ENCODE measurements around the gene ZKSCAN1. TPM values are rescaled to one million over a fixed set of nuclear protein-coding genes. Genes with fewer than 3 reads are reported as not detected.

The ZKSCAN1 gene
- total and polyA plus RNA-seq, 2 experiments from 2014 or later: 11.8 to 19.4 TPM

DNA sequence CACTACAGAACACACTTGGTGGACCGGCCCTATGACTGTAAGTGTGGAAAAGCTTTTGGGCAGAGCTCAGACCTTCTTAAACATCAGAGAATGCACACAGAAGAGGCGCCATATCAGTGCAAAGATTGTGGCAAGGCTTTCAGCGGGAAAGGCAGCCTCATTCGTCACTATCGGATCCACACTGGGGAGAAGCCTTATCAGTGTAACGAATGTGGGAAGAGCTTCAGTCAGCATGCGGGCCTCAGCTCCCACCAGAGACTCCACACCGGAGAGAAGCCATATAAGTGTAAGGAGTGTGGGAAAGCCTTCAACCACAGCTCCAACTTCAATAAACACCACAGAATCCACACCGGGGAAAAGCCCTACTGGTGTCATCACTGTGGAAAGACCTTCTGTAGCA lies 48.8 kb downstream of the ZKSCAN1 start (continued):
- TF ChIP-seq EZH2 (IDR thresholded peaks at IDR 0.05; ENCODE audit: low read depth, unreplicated experiment): no peak

DNA sequence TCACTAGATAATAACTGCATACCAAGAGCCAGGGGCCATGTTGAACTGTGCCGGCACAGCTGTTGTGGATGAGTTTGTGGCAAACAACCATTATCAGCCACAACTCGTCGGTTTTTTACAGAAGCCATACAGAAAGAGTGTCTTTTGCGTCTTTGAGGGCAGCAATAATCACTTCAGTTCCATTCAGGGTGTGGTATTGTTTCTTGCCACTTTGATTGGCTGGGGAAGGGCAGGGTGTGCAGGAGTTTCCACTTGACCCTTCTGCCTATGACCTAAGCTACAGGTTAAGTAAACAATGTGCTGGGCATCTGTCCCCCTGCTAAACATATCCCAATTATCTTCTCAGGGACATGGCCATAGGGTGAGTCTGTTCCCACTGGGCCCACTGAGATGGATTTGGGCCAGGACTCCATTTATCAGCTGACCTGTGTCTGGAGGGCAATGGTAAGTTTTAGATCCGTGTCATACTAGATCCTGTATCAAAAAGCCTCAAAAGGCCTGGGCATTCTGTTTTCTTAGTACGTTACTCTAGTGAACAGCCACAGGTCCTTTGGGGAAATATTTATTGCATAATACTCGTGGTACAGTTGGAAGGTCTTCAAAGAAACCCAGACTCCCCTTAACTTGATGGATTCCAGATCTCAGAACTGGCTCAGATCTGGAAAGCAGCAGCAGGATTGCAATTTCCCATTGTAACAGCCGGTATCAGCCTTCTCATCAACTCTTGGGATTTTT lies 50.2 kb downstream of the ZKSCAN1 start:
- H3K27me3 Mint-ChIP-seq (ENCODE audit: insufficient read depth, low read depth, poor library complexity): peaks cover 17% of the 10 kb centered on the region
- 0 out of 2 replicates have a peak, but pooled peaks have one; percentile 31 for TF ChIP-seq POLR2AphosphoS5 (IDR thresholded peaks at IDR 0.05; ENCODE audit: low read depth)
- TF ChIP-seq, protein P1, sequence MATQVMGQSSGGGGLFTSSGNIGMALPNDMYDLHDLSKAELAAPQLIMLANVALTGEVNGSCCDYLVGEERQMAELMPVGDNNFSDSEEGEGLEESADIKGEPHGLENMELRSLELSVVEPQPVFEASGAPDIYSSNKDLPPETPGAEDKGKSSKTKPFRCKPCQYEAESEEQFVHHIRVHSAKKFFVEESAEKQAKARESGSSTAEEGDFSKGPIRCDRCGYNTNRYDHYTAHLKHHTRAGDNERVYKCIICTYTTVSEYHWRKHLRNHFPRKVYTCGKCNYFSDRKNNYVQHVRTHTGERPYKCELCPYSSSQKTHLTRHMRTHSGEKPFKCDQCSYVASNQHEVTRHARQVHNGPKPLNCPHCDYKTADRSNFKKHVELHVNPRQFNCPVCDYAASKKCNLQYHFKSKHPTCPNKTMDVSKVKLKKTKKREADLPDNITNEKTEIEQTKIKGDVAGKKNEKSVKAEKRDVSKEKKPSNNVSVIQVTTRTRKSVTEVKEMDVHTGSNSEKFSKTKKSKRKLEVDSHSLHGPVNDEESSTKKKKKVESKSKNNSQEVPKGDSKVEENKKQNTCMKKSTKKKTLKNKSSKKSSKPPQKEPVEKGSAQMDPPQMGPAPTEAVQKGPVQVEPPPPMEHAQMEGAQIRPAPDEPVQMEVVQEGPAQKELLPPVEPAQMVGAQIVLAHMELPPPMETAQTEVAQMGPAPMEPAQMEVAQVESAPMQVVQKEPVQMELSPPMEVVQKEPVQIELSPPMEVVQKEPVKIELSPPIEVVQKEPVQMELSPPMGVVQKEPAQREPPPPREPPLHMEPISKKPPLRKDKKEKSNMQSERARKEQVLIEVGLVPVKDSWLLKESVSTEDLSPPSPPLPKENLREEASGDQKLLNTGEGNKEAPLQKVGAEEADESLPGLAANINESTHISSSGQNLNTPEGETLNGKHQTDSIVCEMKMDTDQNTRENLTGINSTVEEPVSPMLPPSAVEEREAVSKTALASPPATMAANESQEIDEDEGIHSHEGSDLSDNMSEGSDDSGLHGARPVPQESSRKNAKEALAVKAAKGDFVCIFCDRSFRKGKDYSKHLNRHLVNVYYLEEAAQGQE (IDR thresholded peaks at IDR 0.05; ENCODE audit: unreplicated experiment): no peak
- Histone ChIP-seq H3K79me2 (replicated peaks; ENCODE audit: insufficient read depth) (peaks cover 4% of the 10 kb centered on the region; the same call in 1 of the 2 replicates), H3K27ac (ENCODE audit: low read depth) (no peak overlapping the region), H3K9me2 (ENCODE audit: insufficient read depth) (no peaks in the 10 kb centered on the region), H2AFZ (no peak overlapping the region), H4K20me1 (replicated peaks; ENCODE audit: insufficient read depth) (peaks cover 6% of the 10 kb centered on the region), H3K4me2 (no peak overlapping the region), H3K27me3 (ENCODE audit: insufficient read depth) (0 out of 2 replicates have a peak, but pooled peaks cover 3% of the 10 kb centered on the region), H3K4me1 (ENCODE audit: insufficient read depth) (no peaks in the 10 kb centered on the region), H3K36me3 (ENCODE audit: insufficient read depth) (peaks cover 28% of the 10 kb centered on the region), H3K4me3 (no peak overlapping the region), H3F3A (replicated peaks; ENCODE audit: low read depth) (peaks cover 27% of the 10 kb centered on the region)
- H3K9me3 Mint-ChIP-seq: peaks cover 24% of the 10 kb centered on the region
- no peaks in the 10 kb centered on the region for H3K4me1 Mint-ChIP-seq
- no peak overlapping the region for H3K4me3 Mint-ChIP-seq
- H3K27ac Mint-ChIP-seq: no peak overlapping the region
- ATAC-seq (no peak), DNase-seq (ENCODE audit: low spot score) (no peak)
- H3K36me3 Mint-ChIP-seq (ENCODE audit: low read depth): peaks cover 90% of the 10 kb centered on the region

DNA sequence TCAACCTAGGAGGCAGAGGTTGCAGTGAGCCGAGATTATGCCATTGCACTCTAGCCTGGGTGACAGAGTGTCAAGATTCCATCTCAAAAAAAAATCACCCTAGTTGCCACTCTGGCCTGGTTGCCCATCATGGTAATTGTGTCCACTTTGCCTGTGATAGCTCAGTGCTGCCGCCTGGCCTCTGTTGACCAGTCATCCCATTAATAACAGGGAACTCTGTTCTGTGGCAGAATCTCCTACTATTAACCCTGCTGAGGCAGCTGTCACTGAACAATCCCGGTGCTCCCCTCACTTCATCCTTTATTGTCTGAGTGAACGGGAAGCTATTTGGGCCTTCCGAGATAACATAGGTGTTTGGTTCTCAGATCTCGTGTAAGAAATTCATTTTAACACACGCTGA lies 51.6 kb downstream of the ZKSCAN1 start:
- H4K20me1 ChIP-seq (replicated peaks; ENCODE audit: insufficient read depth): peaks cover 6% of the 10 kb centered on the region
- no peaks in the 10 kb centered on the region for H3K9me2 ChIP-seq (ENCODE audit: insufficient read depth)
- Mint-ChIP-seq H3K36me3 (ENCODE audit: low read depth) (peaks cover 90% of the 10 kb centered on the region), H3K27ac (no peak overlapping the region), H3K4me3 (no peak overlapping the region), H3K4me1 (no peaks in the 10 kb centered on the region), H3K9me3 (peaks cover 37% of the 10 kb centered on the region), H3K27me3 (ENCODE audit: insufficient read depth, low read depth, poor library complexity) (peaks cover 25% of the 10 kb centered on the region)
- 0 out of 2 replicates have a peak overlapping the region, but pooled peaks have one; percentile 32 for H3K27ac ChIP-seq (ENCODE audit: low read depth)
- ATAC-seq: peak; percentile 28; the same call in 1 of the 3 replicates
- H3K4me2 ChIP-seq: no peak overlapping the region
- no peak for DNase-seq (ENCODE audit: low spot score)
- peaks cover 38% of the 10 kb centered on the region for H3F3A ChIP-seq (replicated peaks; ENCODE audit: low read depth)
- TF ChIP-seq, protein P2, sequence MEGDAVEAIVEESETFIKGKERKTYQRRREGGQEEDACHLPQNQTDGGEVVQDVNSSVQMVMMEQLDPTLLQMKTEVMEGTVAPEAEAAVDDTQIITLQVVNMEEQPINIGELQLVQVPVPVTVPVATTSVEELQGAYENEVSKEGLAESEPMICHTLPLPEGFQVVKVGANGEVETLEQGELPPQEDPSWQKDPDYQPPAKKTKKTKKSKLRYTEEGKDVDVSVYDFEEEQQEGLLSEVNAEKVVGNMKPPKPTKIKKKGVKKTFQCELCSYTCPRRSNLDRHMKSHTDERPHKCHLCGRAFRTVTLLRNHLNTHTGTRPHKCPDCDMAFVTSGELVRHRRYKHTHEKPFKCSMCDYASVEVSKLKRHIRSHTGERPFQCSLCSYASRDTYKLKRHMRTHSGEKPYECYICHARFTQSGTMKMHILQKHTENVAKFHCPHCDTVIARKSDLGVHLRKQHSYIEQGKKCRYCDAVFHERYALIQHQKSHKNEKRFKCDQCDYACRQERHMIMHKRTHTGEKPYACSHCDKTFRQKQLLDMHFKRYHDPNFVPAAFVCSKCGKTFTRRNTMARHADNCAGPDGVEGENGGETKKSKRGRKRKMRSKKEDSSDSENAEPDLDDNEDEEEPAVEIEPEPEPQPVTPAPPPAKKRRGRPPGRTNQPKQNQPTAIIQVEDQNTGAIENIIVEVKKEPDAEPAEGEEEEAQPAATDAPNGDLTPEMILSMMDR (conservative IDR thresholded peaks at IDR 0.05; ENCODE audit: low read depth in 2 of 2): peak; percentile 21 to 46; a peak in 2 of 4 replicates
- TF ChIP-seq, protein P1 (IDR thresholded peaks at IDR 0.05; ENCODE audit: unreplicated experiment): no peak
- H3K4me3 ChIP-seq: no peak overlapping the region
- H3K4me1 ChIP-seq (ENCODE audit: insufficient read depth): no peaks in the 10 kb centered on the region
- peaks cover 41% of the 10 kb centered on the region for H3K36me3 ChIP-seq (ENCODE audit: insufficient read depth)
- no peak overlapping the region for H2AFZ ChIP-seq
- H3K27me3 ChIP-seq (ENCODE audit: insufficient read depth): 0 out of 2 replicates have a peak, but pooled peaks cover 5% of the 10 kb centered on the region
- peaks cover 9% of the 10 kb centered on the region for H3K79me2 ChIP-seq (replicated peaks; ENCODE audit: insufficient read depth)

All from GM23338 (cell line).